ENCODE data around the gene ADAMTSL3. TPM values are rescaled to one million over a fixed set of nuclear protein-coding genes. Genes with fewer than 3 reads are reported as not detected.

Gene ADAMTSL3
- total and polyA plus RNA-seq, 2 donors (not counting 1 experiment from before 2014, with no cell fraction given) = 0.01 TPM; not detected in 1

DNA sequence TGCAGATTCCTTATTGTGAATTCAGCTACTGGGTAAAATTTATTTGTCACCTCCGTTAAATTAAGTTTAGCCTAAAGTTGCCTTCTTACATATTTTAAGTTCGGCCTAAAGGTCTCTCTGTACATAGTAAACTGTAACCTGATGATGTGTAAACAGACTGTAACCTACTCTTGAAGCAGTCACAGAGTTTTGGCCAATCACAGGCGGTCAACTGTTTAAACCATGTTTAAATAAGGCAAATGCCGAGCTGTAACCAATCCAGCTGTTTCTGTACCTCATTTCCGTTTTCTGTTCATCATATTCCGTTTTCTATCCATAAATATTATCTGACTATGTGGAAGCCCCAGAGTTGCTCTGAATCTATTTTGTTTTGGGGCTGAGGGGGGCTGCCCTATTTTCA lies 2.4 kb upstream of the ADAMTSL3 start:
- Histone ChIP-seq H3K4me3 (ENCODE audit: control extremely low read depth in 1 of 5, extremely low read depth in 1 of 5, insufficient read depth in 1 of 5, low read depth in 2 of 5, low read length in 4 of 5) (no peak overlapping the region), H2AFZ (ENCODE audit: insufficient read depth, low read depth, low read length, poor library complexity, severe bottlenecking) (no peak overlapping the region), H3K79me2 (ENCODE audit: control insufficient read depth, insufficient read depth, low read length) (no peaks in the 10 kb centered on the region), H3K36me3 (replicated peaks in 1 of 2; ENCODE audit: control extremely low read depth in 1 of 2, control insufficient read depth in 1 of 2, extremely low read depth in 1 of 2, insufficient read depth in 2 of 2, low read length in 1 of 2) (no peaks in the 10 kb centered on the region), H3K9ac (ENCODE audit: low read length) (no peak overlapping the region), H3K27me3 (replicated peaks in 1 of 4; ENCODE audit: control extremely low read depth in 1 of 4, control insufficient read depth in 3 of 4, insufficient read depth in 4 of 4, low read length in 3 of 4) (peaks cover 0 to 38% (median 1%) of the 10 kb centered on the region in 4 experiments), H4K20me1 (ENCODE audit: control insufficient read depth, insufficient read depth, low read length, poor library complexity, severe bottlenecking) (no peaks in the 10 kb centered on the region), H3K9me3 (ENCODE audit: control extremely low read depth in 1 of 3, control insufficient read depth in 2 of 3, insufficient read depth in 1 of 3, low read length in 2 of 3) (peaks cover 0 to 12% (median 0%) of the 10 kb centered on the region in 3 donors), H3K4me2 (replicated peaks; ENCODE audit: low read depth, low read length, poor library complexity, severe bottlenecking) (no peak overlapping the region), H3K27ac (ENCODE audit: low read length in 2 of 2) (no peak overlapping the region), H3K4me1 (ENCODE audit: control insufficient read depth in 2 of 2, insufficient read depth in 2 of 2, low read length in 2 of 2) (no peaks in the 10 kb centered on the region)
- no CpG with 5 or more reads among the region's 6 CpGs for WGBS (ENCODE audit: insufficient coverage)
- H3K4me1 Mint-ChIP-seq = no peaks in the 10 kb centered on the region
- no peaks in the 10 kb centered on the region for H3K9me3 Mint-ChIP-seq (ENCODE audit: insufficient read depth)
- H3K27ac Mint-ChIP-seq = no peak overlapping the region
- CTCF ChIA-PET = interaction anchor here (0.6 kb wide), 1 partner anchor 35 kb away, joined by 3 read pairs; no protein-coding TSS in a partner anchor
- intact Hi-C loops (cut with micrococcal nuclease) = no loop called here
- H3K27me3 Mint-ChIP-seq = peaks cover 36% of the 10 kb centered on the region
- POLR2A ChIA-PET = no interaction called here
- TF ChIP-seq, protein P1, sequence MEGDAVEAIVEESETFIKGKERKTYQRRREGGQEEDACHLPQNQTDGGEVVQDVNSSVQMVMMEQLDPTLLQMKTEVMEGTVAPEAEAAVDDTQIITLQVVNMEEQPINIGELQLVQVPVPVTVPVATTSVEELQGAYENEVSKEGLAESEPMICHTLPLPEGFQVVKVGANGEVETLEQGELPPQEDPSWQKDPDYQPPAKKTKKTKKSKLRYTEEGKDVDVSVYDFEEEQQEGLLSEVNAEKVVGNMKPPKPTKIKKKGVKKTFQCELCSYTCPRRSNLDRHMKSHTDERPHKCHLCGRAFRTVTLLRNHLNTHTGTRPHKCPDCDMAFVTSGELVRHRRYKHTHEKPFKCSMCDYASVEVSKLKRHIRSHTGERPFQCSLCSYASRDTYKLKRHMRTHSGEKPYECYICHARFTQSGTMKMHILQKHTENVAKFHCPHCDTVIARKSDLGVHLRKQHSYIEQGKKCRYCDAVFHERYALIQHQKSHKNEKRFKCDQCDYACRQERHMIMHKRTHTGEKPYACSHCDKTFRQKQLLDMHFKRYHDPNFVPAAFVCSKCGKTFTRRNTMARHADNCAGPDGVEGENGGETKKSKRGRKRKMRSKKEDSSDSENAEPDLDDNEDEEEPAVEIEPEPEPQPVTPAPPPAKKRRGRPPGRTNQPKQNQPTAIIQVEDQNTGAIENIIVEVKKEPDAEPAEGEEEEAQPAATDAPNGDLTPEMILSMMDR (IDR thresholded peaks at IDR 0.05) = no peak
- TF ChIP-seq EZH2 (IDR thresholded peaks at IDR 0.05; ENCODE audit: borderline replicate concordance, insufficient read depth, low read depth, low read length, poor library complexity, severe bottlenecking) = no peak
- no peak for ATAC-seq (ENCODE audit: low read depth)
- DNase-seq = no peak
- no peak overlapping the region for H3K4me3 Mint-ChIP-seq

DNA sequence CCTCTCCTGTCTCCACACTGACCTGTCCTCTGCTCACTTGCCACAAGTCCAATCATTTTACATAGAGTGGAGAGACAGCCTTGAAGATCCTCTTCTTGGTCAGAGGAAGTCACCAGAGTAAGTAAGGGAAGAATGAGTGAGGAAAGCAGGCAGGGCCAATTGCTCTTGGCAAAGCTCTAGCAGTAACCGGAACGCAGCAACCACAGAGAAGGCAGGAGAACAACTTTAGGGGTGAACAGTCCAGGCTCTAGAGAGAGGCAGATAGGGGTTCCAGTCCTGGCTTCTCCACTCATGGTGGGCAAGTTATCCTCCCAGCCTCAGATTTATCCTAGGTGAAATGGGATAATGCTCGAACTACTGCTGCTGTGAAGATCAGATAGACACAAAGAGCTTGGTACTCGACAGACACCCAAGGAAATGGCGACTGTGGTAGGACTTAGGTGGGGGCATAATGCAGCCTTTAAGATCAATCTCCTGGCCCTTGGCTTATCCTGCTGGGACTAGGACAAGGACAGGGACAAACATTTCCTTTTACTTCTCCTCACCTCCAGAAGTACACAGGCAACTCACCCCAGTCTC lies 1.2 kb upstream of the ADAMTSL3 start:
- peaks cover 39% of the 10 kb centered on the region for H3K27me3 Mint-ChIP-seq
- H3K9me3 Mint-ChIP-seq (ENCODE audit: insufficient read depth) = no peaks in the 10 kb centered on the region
- POLR2A ChIA-PET = no interaction called here
- H3K4me3 ChIP-seq (ENCODE audit: control extremely low read depth in 1 of 5, extremely low read depth in 1 of 5, insufficient read depth in 1 of 5, low read depth in 2 of 5, low read length in 4 of 5) = no peak overlapping the region
- no peak overlapping the region for H2AFZ ChIP-seq (ENCODE audit: insufficient read depth, low read depth, low read length, poor library complexity, severe bottlenecking)
- no peak for TF ChIP-seq EZH2 (IDR thresholded peaks at IDR 0.05; ENCODE audit: borderline replicate concordance, insufficient read depth, low read depth, low read length, poor library complexity, severe bottlenecking)
- TF ChIP-seq, protein P1 (IDR thresholded peaks at IDR 0.05) = no peak
- no peaks in the 10 kb centered on the region for H3K4me1 ChIP-seq (ENCODE audit: control insufficient read depth in 2 of 2, insufficient read depth in 2 of 2, low read length in 2 of 2)
- no peaks in the 10 kb centered on the region for H3K79me2 ChIP-seq (ENCODE audit: control insufficient read depth, insufficient read depth, low read length)
- no peaks in the 10 kb centered on the region for H3K36me3 ChIP-seq (replicated peaks in 1 of 2; ENCODE audit: control extremely low read depth in 1 of 2, control insufficient read depth in 1 of 2, extremely low read depth in 1 of 2, insufficient read depth in 2 of 2, low read length in 1 of 2)
- H3K4me1 Mint-ChIP-seq = no peaks in the 10 kb centered on the region
- no peak overlapping the region for H3K9ac ChIP-seq (ENCODE audit: low read length)
- H3K27me3 ChIP-seq (replicated peaks in 1 of 4; ENCODE audit: control extremely low read depth in 1 of 4, control insufficient read depth in 3 of 4, insufficient read depth in 4 of 4, low read length in 3 of 4) = peaks cover 0 to 40% (median 1%) of the 10 kb centered on the region in 4 experiments
- H3K27ac Mint-ChIP-seq = no peak overlapping the region
- no peak overlapping the region for H3K27ac ChIP-seq (ENCODE audit: low read length in 2 of 2)
- H3K4me2 ChIP-seq (replicated peaks; ENCODE audit: low read depth, low read length, poor library complexity, severe bottlenecking) = no peak overlapping the region
- H3K9me3 ChIP-seq (ENCODE audit: control extremely low read depth in 1 of 3, control insufficient read depth in 2 of 3, insufficient read depth in 1 of 3, low read length in 2 of 3) = peaks cover 0 to 12% (median 0%) of the 10 kb centered on the region in 3 donors
- DNase-seq (no peak), ATAC-seq (ENCODE audit: low read depth) (no peak)
- WGBS (ENCODE audit: insufficient coverage) = 100% methylated on average over 4 of the region's 5 CpGs
- H4K20me1 ChIP-seq (ENCODE audit: control insufficient read depth, insufficient read depth, low read length, poor library complexity, severe bottlenecking) = no peaks in the 10 kb centered on the region
- intact Hi-C loops (cut with micrococcal nuclease) = no loop called here
- H3K4me3 Mint-ChIP-seq = no peak overlapping the region
- CTCF ChIA-PET = no interaction called here
